CD4-positive, alpha-beta T cell treated with Interleukin-4 for 4 hours (primary cell): ENCODE measurements around the gene DDIT4.
A peak's percentile ranks its signal among the peaks of the same experiment; 100 is the strongest.
"Not testable (repeated sequence)": the region's sequence is repeated elsewhere in the genome, so short reads cannot be mapped to it uniquely, and the experiment has no call there.

Experiments used
- DNase-seq: peaks from one replicate; pipeline ENCODE4 v3.0.0-alpha.2; 2020

Gene DDIT4

GRCh38 chr10:72249176-72249862 lies 24.4 kb upstream of the DDIT4 start:
- DNase-seq, result not testable (repeated sequence)

DNA sequence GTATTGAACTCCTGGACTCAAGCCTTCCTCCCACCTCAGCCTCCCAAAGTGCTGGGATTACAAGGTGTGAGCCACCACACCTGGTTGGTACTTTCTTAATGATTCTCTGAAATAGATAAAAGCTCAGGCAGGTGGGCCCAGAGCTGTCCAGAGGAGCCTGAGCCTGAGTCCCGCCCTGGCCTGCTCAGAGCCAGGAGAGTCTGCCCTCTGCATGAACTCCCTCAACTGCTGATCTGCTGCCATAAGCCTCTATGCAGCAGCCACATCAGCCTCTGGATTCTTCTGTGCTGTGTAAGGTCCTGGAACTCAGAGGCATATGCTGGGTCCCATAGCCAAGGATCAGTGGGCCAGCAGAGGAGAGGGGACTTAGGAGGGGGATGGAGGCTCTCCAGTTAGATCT lies 23.1 kb upstream of the DDIT4 start:
- no peak for DNase-seq

- no peak for DNase-seq
These were observed 22.1 kb upstream of the DDIT4 start for GRCh38 chr10:72251635-72252034.

DNA sequence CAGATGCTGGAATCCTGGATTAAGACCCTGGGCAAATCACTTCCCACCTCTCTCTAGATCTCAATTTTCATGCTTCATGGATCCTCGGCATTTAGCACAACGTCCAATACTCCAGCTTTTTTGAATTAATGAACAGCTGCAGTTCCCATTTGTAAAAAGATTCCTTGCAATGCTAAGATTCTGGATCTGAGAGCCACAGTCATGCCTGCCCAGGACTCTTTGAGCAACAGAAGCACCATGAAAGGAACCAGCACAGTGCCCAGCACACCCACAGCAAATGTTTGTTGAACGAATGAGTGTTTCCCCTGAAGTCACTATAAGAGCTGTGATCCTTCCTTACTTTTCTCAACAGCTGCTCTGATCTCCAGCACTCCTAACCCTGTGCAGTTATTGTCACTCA lies 20.8 kb upstream of the DDIT4 start:
- DNase-seq, result no peak

DNA sequence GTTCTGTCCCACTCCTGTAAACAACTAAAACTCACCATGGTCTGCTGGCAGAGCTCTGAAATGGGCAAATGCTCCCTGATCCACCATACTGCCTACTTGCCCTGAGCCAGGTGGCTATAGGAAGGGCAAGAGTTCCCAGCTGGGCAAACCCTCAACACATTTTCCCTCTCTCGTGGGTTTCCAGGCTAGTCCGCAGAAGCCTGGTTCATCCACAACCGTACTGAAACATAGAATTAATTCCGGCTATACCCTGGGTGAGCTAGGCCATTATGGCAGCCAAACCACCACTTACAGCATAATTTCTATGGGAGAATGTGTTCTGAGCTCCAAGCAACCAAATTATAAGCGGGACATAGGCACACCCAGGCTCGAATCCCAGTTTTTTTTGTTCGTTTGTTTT lies 20.1 kb upstream of the DDIT4 start:
- DNase-seq, result no peak

GRCh38 chr10:72254813-72255568 lies 18.7 kb upstream of the DDIT4 start:
- DNase-seq, result peak; percentile 25

DNA sequence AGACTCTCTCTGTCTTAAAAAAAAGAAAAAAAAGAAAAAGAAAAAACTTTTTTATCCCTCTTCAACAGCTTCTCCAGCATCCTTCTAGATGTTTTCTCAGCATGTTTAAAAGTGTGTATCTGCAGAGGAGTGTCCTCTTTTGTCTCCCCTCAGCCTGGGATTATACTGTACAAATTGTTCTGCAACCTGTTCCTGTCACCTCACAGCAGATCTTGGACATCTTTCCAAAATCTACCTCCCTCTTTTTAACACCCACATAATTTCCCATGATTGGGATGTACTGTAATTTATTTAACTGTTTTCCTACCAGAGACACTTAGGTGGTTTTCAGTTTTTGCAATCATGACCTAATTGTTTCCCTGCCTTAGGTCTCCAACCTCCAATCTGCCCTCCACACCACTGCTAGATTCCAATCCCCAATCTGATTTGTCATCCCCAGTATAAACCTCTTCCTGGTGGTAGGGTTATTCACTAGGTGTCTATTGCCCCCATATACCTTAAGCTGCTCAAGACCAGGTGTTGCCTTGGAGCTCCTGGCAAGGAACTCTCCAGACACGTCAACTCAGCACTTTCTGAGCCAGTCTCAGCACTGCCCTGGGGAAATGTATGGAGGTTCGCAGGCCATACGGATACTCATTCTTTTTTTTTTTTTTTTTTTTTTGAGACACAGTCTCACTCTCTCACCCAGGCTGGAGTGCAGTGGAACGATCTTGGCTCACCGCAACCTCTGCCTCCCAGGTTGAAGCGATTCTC lies 17.6 kb upstream of the DDIT4 start:
- no peak for DNase-seq

DNA sequence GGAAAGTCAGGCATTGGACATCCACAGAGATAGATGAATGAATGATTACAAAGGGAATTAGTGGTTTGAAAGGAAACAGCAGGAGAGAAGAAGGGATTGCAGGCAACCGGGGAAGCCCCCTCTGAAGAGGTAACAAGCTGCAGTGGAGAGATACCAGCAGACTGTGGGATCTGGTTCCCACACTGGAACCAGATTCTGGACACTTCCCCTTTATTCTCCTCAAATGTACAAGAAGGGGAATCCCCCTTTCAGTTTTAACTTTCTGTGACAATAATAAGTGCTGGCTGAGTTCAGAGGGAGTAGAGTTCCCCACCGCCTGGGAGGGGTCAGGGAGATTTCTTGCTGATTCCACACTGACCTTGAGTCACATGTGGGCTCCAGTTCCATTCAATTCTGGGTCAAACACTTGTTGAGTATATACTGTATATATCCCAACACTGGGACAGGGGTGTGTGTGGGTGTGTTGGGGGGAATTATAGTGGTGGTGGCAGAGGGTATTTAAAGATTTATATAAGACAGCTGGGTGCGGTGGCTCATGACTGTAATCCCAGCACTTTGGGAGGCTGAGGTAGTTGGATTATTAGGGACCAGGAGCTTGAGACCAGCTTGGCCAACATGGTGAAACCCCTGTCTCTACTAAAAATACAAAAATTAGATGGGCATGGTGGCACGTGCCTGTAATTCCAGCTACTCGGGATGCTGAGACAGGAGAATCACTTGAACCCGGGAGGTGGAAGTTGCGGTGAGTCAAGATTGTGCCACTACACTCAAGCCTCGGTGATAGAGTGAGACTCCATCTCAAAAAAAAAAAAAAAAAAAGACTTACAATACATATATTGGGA lies 16.5 kb upstream of the DDIT4 start:
- DNase-seq, result no peak

GRCh38 chr10:72258617-72259016 lies 15.1 kb upstream of the DDIT4 start:
- DNase-seq, result no peak

DNA sequence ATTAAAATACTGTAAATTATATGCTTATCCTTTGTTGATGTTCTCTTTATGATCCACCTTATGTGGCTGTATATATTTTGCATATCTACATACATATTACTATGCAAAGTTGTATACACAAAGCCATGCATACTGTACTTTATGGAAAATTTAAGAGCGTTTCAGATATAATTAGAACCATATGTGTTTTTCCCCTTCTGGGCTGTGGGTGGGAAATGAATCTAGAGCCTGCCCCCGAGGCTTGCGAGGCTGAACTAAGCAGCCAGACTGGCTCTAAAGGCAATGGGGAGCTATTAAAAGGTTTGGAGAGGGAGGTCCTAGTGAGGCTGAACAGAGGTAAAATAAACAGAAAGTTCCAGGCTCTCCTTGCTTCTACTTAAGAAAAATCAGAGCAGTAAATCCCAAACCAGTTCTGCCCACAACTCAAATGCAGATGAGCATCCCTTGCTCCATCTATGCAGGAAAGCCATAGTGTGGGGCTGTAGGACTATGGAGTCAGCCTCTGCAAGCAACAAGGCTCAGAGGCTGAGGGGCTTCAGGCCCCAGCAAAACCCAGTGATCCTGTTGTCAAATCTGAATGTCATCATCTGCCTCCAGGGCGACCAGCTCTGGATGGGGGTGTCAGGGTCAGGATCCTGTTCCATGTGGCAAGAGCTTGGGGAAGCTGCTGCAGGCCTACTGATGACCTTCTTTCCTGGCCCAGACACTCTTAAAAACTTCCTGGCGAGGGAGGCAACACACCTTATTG lies 14.1 kb upstream of the DDIT4 start:
- DNase-seq, result no peak

GRCh38 chr10:72260239-72260975 lies 13.3 kb upstream of the DDIT4 start:
- peak; percentile 85 for DNase-seq

DNA sequence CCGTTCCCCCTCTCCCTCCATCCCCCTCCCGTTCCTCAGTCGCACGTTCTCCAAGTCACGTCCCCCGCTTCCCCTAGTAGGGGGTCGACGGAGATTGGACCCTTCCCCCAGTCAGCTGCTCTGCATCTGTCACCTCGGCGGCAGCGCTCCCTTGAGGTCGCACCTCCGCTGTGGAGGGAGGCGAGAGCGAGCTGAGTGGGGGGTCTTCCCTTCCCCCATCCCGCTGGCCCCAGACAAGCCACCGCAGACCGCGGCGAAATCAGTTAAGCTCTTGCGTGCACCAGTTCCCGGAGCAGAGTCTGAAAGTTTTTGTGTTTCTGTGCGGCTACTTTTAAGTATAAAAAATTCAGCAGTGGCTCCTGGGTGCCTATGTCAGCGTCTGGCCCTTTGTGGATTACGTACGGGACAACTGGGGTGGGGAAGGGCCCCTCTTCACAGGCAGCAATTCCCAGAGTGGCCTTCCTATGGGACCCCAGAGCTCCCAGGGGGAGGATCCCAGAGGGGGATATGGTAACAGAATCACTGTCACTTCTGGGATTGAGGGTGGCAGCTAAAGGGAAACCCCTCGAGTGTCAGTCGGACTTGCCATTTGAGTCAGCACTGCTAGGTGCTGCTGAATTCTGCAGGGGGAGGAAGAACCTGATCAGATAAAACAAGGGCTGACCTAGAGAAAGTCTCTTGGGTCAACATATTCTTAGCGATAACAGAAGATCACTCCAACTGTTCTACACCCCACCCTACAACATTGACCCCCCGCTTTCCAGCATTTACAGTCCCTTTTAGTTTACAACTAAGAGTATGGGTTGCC lies 12.5 kb upstream of the DDIT4 start:
- peak; percentile 55 for DNase-seq

- DNase-seq, result no peak
These were observed 11.8 kb upstream of the DDIT4 start for GRCh38 chr10:72261784-72262404.

DNA sequence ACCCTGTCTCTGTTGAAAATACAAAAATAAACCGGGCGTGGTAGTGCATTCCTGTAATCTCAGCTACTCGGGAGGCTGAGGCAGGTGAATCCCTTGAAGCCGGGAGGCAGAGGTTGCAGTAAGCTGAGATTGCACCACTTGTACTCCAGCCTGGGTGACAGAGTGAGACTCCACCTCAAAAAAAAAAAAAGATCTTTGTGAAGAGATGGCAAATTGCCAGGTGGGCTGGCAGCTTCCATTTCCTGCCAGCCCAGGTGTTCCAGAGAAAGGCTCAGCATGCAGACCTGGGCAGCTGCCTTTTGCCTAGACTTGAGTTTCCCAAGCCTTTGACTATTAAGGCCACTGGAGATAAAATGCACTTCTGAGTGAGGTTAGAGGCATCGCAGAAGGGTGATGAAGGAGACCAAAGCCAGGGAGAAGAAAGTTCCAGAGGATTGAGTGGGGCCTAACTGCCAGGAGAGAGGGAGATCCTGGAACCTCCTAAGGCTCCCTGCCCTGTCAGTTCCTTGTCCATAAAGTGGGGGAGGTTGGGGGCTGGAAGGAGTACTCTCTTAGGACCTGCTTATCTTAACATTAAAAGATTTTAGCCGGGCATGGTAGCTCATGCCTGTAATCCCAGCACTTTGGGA lies 10.0 kb upstream of the DDIT4 start:
- DNase-seq, result peak; percentile 35

- DNase-seq, result no peak
These were observed 9.2 kb upstream of the DDIT4 start for GRCh38 chr10:72264536-72264935.

DNA sequence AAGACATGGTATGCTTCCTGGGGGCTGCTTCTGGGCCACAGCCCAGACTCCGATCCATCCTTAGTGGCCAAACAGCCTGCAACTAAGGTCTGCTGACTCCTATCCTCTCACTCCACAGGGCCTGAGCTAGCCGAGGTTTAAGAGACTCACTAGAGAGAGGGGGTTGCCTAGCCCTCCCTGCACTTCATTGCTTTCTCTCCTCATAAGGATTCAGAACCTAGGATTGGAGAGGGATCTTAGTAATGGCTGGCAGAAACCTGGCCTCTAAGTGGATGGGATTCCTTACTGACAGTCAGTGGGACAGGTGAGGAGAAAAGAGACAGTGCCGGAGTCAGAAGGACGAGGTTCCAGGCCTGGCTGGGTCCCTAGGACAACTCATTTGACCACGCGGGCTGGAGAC lies 8.2 kb upstream of the DDIT4 start:
- no peak for DNase-seq

- DNase-seq, result no peak
These were observed 7.5 kb upstream of the DDIT4 start for GRCh38 chr10:72265990-72266865.

GRCh38 chr10:72267381-72267780 lies 6.3 kb upstream of the DDIT4 start:
- DNase-seq, result no peak
